H1 (cell line): Measurements from ENCODE around the gene HIPK2.

Experiments used
- ASH2L ChIP-seq: fragments of 200-600, 300-600 bp; sonication (generic); IDR thresholded peaks from one replicate; pipeline ENCODE4 v1.7.1; 2017; ENCODE audit warnings: low read length
- CTCF ChIP-seq, 3 experiments: IDR thresholded peaks; 1 replicate in 2 of 3; 2 replicates in 1 of 3; pipeline versions ENCODE4 v1.5.1 to v1.6.1; 2011; ENCODE audit warnings: low read length in 3 of 3, mild to moderate bottlenecking in 3 of 3, inconsistent platforms in 2 of 3, low read depth in 1 of 3, moderate library complexity in 1 of 3; ENCODE audit not compliant: insufficient read depth in 1 of 3; ENCODE audit errors: control extremely low read depth in 1 of 3
- EZH2 ChIP-seq: fragments of 200-600 bp; sonication (generic); IDR thresholded peaks from 2 replicates; pipeline ENCODE4 v1.7.1; 2012; ENCODE audit warnings: low read depth, mild to moderate bottlenecking, moderate library complexity, low read length, inconsistent platforms; ENCODE audit not compliant: severe bottlenecking
- POLR2A ChIP-seq, 2 experiments: IDR thresholded peaks; 1 replicate in 1 of 2; 2 replicates in 1 of 2; pipeline ENCODE4 v1.6.1; 2011; ENCODE audit warnings: low read depth in 2 of 2, low read length in 2 of 2, mild to moderate bottlenecking in 2 of 2; ENCODE audit errors: control extremely low read depth in 1 of 2
- RNF2 ChIP-seq: fragments of 200-900, 300-1000 bp; sonication (generic); IDR thresholded peaks from 2 replicates; pipeline ENCODE4 v1.7.1; 2016; ENCODE audit warnings: borderline replicate concordance, low read depth, mild to moderate bottlenecking, antibody characterized with exemption, low read length; ENCODE audit not compliant: poor library complexity, severe bottlenecking; ENCODE audit errors: missing control alignments
- USF2 ChIP-seq: IDR thresholded peaks from 2 replicates; pipeline ENCODE4 v1.6.1; 2011; ENCODE audit warnings: low read length, improper control_type of control experiment
- YY1 ChIP-seq: IDR thresholded peaks from 2 replicates; pipeline ENCODE4 v1.6.1; 2011; ENCODE audit warnings: low read depth, mild to moderate bottlenecking, low read length

GRCh38 chr7:139588632-139589031 lies 189.2 kb downstream of the HIPK2 start:
- no peak for TF ChIP-seq YY1
- TF ChIP-seq EZH2, result no peak
- TF ChIP-seq POLR2A (IDR thresholded peaks at IDR 0.05; ENCODE audit: control extremely low read depth in 1 of 2, low read depth in 2 of 2, low read length in 2 of 2), result no peak
- TF ChIP-seq CTCF (IDR thresholded peaks at IDR 0.05; ENCODE audit: control extremely low read depth in 1 of 3, insufficient read depth in 1 of 3, low read depth in 1 of 3, low read length in 3 of 3), result no peak
- no peak for TF ChIP-seq USF2
- TF ChIP-seq ASH2L, result no peak
- no peak for TF ChIP-seq RNF2
